ENCODE measurements around the gene HS1BP3. TPM values are rescaled to one million over a fixed set of nuclear protein-coding genes. Genes with fewer than 3 reads are reported as not detected.

HS1BP3 gene
- total and polyA plus RNA-seq, 9 of the 15 experiments (the other 6 are each of a cell fraction or from before 2014, with no cell fraction given) = 0.41 to 8.3 (median 5.9) TPM

DNA sequence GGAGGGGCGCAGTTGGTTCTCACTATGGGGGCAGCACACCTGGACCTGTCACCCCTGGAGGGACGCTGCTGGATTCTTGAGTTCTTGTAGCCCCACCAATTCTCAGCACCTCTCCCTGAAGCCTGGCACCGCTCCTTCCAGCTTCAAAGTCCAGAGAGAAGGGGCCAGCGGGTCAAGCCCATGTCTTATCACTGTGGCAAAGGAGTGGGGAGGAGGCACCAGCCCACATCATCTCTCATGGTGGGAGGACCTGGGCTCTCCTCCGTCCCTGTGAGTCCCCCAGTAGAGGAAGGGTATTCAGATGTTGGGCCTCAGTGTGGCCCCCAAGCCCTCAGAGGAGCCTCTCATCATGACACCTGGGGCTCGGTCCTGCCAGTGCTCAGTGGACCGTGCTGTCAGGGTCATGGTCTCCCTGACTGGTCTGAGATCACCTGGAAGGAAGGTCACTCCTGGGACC is 67.4 kb downstream of the HS1BP3 start (continued):
- no peak for TF ChIP-seq SIRT6 (IDR thresholded peaks at IDR 0.05; ENCODE audit: low read depth, low read length)
- no peak for TF ChIP-seq KDM2B (CRISPR knock-in tag; IDR thresholded peaks at IDR 0.05)
- no peak for TF ChIP-seq NR2C2 (CRISPR knock-in tag; IDR thresholded peaks at IDR 0.05)
- TF ChIP-seq NR2C2 (tag; IDR thresholded peaks at IDR 0.05) = no peak
- TF ChIP-seq RFX1 (IDR thresholded peaks at IDR 0.05) = no peak
- TF ChIP-seq, protein P1, sequence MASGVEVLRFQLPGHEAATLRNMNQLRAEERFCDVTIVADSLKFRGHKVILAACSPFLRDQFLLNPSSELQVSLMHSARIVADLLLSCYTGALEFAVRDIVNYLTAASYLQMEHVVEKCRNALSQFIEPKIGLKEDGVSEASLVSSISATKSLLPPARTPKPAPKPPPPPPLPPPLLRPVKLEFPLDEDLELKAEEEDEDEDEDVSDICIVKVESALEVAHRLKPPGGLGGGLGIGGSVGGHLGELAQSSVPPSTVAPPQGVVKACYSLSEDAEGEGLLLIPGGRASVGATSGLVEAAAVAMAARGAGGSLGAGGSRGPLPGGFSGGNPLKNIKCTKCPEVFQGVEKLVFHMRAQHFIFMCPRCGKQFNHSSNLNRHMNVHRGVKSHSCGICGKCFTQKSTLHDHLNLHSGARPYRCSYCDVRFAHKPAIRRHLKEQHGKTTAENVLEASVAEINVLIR (CRISPR knock-in tag; IDR thresholded peaks at IDR 0.05) = no peak
- TF ChIP-seq SUPT5H (IDR thresholded peaks at IDR 0.05) = no peak
- TF ChIP-seq, protein P2, sequence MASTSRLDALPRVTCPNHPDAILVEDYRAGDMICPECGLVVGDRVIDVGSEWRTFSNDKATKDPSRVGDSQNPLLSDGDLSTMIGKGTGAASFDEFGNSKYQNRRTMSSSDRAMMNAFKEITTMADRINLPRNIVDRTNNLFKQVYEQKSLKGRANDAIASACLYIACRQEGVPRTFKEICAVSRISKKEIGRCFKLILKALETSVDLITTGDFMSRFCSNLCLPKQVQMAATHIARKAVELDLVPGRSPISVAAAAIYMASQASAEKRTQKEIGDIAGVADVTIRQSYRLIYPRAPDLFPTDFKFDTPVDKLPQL (IDR thresholded peaks at IDR 0.05; ENCODE audit: extremely low read depth, insufficient read length) = no peak
- TF ChIP-seq, protein P3, sequence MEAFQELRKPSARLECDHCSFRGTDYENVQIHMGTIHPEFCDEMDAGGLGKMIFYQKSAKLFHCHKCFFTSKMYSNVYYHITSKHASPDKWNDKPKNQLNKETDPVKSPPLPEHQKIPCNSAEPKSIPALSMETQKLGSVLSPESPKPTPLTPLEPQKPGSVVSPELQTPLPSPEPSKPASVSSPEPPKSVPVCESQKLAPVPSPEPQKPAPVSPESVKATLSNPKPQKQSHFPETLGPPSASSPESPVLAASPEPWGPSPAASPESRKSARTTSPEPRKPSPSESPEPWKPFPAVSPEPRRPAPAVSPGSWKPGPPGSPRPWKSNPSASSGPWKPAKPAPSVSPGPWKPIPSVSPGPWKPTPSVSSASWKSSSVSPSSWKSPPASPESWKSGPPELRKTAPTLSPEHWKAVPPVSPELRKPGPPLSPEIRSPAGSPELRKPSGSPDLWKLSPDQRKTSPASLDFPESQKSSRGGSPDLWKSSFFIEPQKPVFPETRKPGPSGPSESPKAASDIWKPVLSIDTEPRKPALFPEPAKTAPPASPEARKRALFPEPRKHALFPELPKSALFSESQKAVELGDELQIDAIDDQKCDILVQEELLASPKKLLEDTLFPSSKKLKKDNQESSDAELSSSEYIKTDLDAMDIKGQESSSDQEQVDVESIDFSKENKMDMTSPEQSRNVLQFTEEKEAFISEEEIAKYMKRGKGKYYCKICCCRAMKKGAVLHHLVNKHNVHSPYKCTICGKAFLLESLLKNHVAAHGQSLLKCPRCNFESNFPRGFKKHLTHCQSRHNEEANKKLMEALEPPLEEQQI (IDR thresholded peaks at IDR 0.05) = no peak
